CD8-positive, alpha-beta memory T cell (primary cell): Measurements from ENCODE around the gene ADAT1. TPM values are rescaled to one million over a fixed set of nuclear protein-coding genes. Genes with fewer than 3 reads are reported as not detected.
A peak's percentile ranks its signal among the peaks of the same experiment; 100 is the strongest.

Source experiments
- CTCF ChIA-PET: fragments of 350-600 bp; sonication (Branson Sonifier 250); formaldehyde crosslinking; loops from one replicate; lab custom pipeline; 2021; ENCODE audit warnings: antibody characterized with exemption; lab: Charles Lee
- POLR2A ChIA-PET: fragments of 350-600 bp; sonication (Branson Sonifier 250); formaldehyde crosslinking; loops from one replicate; lab custom pipeline; 2021; ENCODE audit warnings: antibody characterized with exemption; lab: Charles Lee
- DNase-seq, 5 donors: peaks; one replicate each; pipeline versions ENCODE4 v3.0.0 to v3.0.0-alpha.2; 2020 to 2022; ENCODE audit warnings: mixed read lengths in 1 of 5
- H3K27ac ChIP-seq: one replicate; pipeline ENCODE4 v1.7.0; 2013; ENCODE audit warnings: low read depth, mild to moderate bottlenecking, low read length, moderate library complexity
- H3K27me3 ChIP-seq: 2 replicates; pipeline ENCODE4 v1.7.0; 2013; ENCODE audit warnings: low read length, mild to moderate bottlenecking; ENCODE audit not compliant: insufficient read depth, poor library complexity, severe bottlenecking
- H3K36me3 ChIP-seq: 2 replicates; pipeline ENCODE4 v1.7.0; 2013; ENCODE audit warnings: mild to moderate bottlenecking, low read length, moderate library complexity; ENCODE audit not compliant: insufficient read depth
- H3K4me1 ChIP-seq: 2 replicates; pipeline ENCODE4 v1.7.0; 2013; ENCODE audit warnings: mild to moderate bottlenecking, low read length, moderate library complexity; ENCODE audit not compliant: insufficient read depth
- H3K4me3 ChIP-seq: 2 replicates; pipeline ENCODE4 v1.7.0; 2013; ENCODE audit warnings: mild to moderate bottlenecking, low read length
- H3K9me3 ChIP-seq: 2 replicates; pipeline ENCODE4 v1.7.0; 2013; ENCODE audit warnings: mild to moderate bottlenecking, low read length
- H3K27ac Mint-ChIP-seq, 8 donors: one replicate each; pipeline ENCODE4 v1.8.0; 2020 to 2021; ENCODE audit warnings: mixed read lengths in 8 of 8, mild to moderate bottlenecking in 6 of 8, inconsistent platforms in 3 of 8, moderate library complexity in 3 of 8
- H3K27me3 Mint-ChIP-seq, 2 donors: one replicate each; pipeline ENCODE4 v1.8.0; 2020 to 2021; ENCODE audit warnings: mixed read lengths in 2 of 2, mild to moderate bottlenecking in 1 of 2, moderate library complexity in 1 of 2
- H3K36me3 Mint-ChIP-seq, 3 donors: one replicate each; pipeline ENCODE4 v1.8.0; 2020 to 2021; ENCODE audit warnings: mixed read lengths in 3 of 3, inconsistent platforms in 1 of 3, mild to moderate bottlenecking in 1 of 3
- H3K4me1 Mint-ChIP-seq, 3 donors: one replicate each; pipeline ENCODE4 v1.8.0; 2020 to 2021; ENCODE audit warnings: mixed read lengths in 3 of 3, inconsistent platforms in 1 of 3, mild to moderate bottlenecking in 1 of 3
- H3K4me3 Mint-ChIP-seq, 7 donors: one replicate each; pipeline ENCODE4 v1.8.0; 2020 to 2021; ENCODE audit warnings: mixed read lengths in 7 of 7, mild to moderate bottlenecking in 6 of 7, moderate library complexity in 4 of 7, inconsistent platforms in 2 of 7
- H3K9me3 Mint-ChIP-seq, 5 donors: one replicate each; pipeline ENCODE4 v1.8.0; 2020 to 2022; ENCODE audit warnings: mixed read lengths in 5 of 5, mild to moderate bottlenecking in 3 of 5, moderate library complexity in 2 of 5, inconsistent platforms in 1 of 5
- polyA plus RNA-seq: library from polyadenylated mRNA; unstranded; fragments of 300-500 nt; fragmentation: Illumina TruSeq; gene quantifications from one replicate; pipeline ENCODE4 v1.2.3, GENCODE V29; 2021
- total RNA-seq, 2 experiments: library from RNA; stranded (reverse); gene quantifications; one replicate each; pipeline ENCODE4 v1.2.3, GENCODE V29; 2021

ADAT1 gene
- total and polyA plus RNA-seq, 3 experiments from 2014 or later: 57.9 to 70.5 (median 59.8) TPM

DNA sequence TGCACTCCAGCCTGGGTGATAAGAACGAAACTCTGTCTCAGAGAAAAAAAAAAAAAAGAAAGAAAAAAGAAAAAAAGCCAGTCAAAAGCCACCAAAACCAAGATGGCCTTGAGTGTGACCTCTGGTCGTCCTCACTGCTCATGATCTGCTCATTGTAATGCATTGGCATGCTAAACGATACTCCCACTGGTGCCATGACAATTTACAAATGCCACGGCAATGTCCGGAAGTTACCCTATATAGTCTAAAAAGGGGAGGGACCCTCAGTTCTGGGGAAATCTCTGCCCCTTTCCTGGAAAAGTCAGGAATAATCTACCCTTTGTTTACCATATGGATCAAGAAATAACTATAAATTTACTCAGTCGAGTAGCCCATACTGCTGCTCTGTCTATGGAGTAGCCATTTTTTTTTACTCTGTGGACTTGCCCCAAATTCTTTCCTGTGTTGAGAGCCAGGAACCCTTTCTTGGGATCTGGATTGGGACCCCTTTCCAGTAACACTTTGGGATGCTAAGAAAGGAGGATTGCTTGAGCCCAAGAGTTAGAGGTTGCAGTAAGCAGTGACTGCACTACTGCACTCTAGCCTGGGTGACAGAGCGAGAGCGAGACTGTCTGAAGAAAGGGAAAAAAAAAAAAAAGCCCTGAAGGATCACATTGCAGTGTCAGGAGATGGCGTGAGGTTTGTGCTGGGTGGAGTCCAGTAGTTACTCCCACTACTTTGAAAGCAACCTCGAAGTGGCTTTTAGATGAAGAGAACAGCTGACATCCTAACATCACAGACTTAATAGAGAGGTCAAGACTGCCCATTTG, 63.3 kb downstream of the ADAT1 start:
- Histone ChIP-seq H3K27ac (peak overlapping the region; percentile 45), H3K4me1 (peaks cover 13% of the 10 kb centered on the region), H3K4me3 (no peak overlapping the region), H3K36me3 (no peaks in the 10 kb centered on the region), H3K27me3 (no peaks in the 10 kb centered on the region), H3K9me3 (no peaks in the 10 kb centered on the region)
- Mint-ChIP-seq H3K27me3 (peaks cover 5 to 14% of the 10 kb centered on the region in 2 donors), H3K4me1 (peaks cover 7 to 16% (median 10%) of the 10 kb centered on the region in 3 donors), H3K36me3 (peaks cover 0 to 1% (median 0%) of the 10 kb centered on the region in 3 donors), H3K27ac (no peak overlapping the region), H3K9me3 (no peaks in the 10 kb centered on the region), H3K4me3 (peak overlapping the region in 1 of 7 donors; percentile 28)
- CTCF ChIA-PET: no interaction called here
- no peak for DNase-seq
- POLR2A ChIA-PET: no interaction called here

DNA sequence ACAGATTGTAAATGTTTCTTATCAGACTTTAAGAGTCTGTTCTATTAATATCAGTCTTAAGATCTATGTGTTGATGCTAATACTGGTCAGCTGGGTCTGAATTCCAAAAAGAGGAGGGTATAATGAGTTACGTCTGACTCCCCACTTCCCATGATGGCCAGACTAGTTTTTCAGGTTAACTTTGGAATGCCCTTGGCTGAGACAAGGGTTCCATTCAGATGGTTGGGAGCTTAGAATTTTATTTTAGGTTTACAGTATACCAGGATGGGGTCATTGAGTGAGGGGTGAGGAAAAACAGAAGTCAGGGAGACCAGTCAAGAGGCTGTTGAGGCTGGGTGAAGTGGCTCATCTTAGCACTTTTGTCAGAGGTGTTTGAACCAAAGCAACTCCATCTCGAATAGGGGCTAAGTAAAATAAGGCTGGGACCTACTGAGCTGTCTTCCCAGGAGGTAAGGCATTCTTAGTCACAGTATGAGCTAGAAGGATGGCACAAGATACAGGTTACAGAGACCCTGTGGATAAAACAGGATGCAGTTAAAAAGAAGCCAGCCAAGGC, 64.2 kb downstream of the ADAT1 start:
- no peak overlapping the region for H3K27ac ChIP-seq
- H3K27me3 ChIP-seq: no peaks in the 10 kb centered on the region
- H3K9me3 ChIP-seq: no peaks in the 10 kb centered on the region
- Mint-ChIP-seq H3K36me3 (peaks cover 0 to 1% (median 0%) of the 10 kb centered on the region in 3 donors), H3K4me1 (peaks cover 7 to 17% (median 10%) of the 10 kb centered on the region in 3 donors), H3K27ac (peak overlapping the region in 1 of 8 donors; percentile 80), H3K27me3 (peaks cover 4 to 14% of the 10 kb centered on the region in 2 donors), H3K9me3 (no peaks in the 10 kb centered on the region), H3K4me3 (no peak overlapping the region)
- DNase-seq: no peak
- H3K36me3 ChIP-seq: no peaks in the 10 kb centered on the region
- CTCF ChIA-PET: no interaction called here
- peaks cover 13% of the 10 kb centered on the region for H3K4me1 ChIP-seq
- no peak overlapping the region for H3K4me3 ChIP-seq
- POLR2A ChIA-PET: no interaction called here

- H3K4me3 Mint-ChIP-seq: peak overlapping the region; percentile 77 to 95 (median 87)
- H3K9me3 ChIP-seq: no peaks in the 10 kb centered on the region
- peak overlapping the region; percentile 89 for H3K4me3 ChIP-seq
- H3K27me3 Mint-ChIP-seq: no peaks in the 10 kb centered on the region
- peak overlapping the region; percentile 89 to 98 (median 94) for H3K27ac Mint-ChIP-seq
- no peaks in the 10 kb centered on the region for H3K36me3 ChIP-seq
- peaks cover 7 to 17% (median 10%) of the 10 kb centered on the region in 3 donors for H3K4me1 Mint-ChIP-seq
- POLR2A ChIA-PET: interaction anchor here (1.0 to 3.5 kb wide), 6 partner anchors 9 to 124 kb away, joined by 4 to 18 read pairs (median 8); partner anchors contain the start of genes ADAT1, CFDP1, GABARAPL2 and KARS1
- no peaks in the 10 kb centered on the region for H3K27me3 ChIP-seq
- CTCF ChIA-PET: interaction anchor here (1.0 to 3.9 kb wide), 10 partner anchors 9 to 207 kb away, joined by 3 to 25 read pairs (median 6); partner anchors contain the start of genes ADAT1, CFDP1, GABARAPL2 and KARS1
- peaks cover 0 to 1% (median 0%) of the 10 kb centered on the region in 3 donors for H3K36me3 Mint-ChIP-seq
- H3K9me3 Mint-ChIP-seq: no peaks in the 10 kb centered on the region
- H3K4me1 ChIP-seq: peaks cover 13% of the 10 kb centered on the region
- peak overlapping the region; percentile 58 for H3K27ac ChIP-seq
- no peak for DNase-seq
Observed at GRCh38 chr16:75556431-75556950, 66.6 kb downstream of the ADAT1 start.

- ChIA-PET CTCF (interaction anchor here (1.0 to 3.9 kb wide), 11 partner anchors 10 to 208 kb away, joined by 3 to 25 read pairs (median 5); partner anchors contain the start of genes ADAT1, CFDP1, GABARAPL2 and KARS1), POLR2A (interaction anchor here (0.6 to 3.5 kb wide), 7 partner anchors 10 to 123 kb away, joined by 3 to 18 read pairs (median 6); partner anchors contain the start of genes ADAT1, CFDP1, GABARAPL2 and KARS1)
- DNase-seq: peak; percentile 94 to 98 (median 96)
- no peaks in the 10 kb centered on the region for H3K9me3 Mint-ChIP-seq
- H3K4me3 Mint-ChIP-seq: peak within 1 kb of the TSS; percentile 77 to 95 (median 87)
- peak within 1 kb of the TSS; percentile 89 to 98 (median 94) for H3K27ac Mint-ChIP-seq
- no peaks in the 10 kb centered on the region for H3K27me3 Mint-ChIP-seq
- H3K27ac ChIP-seq: peak within 1 kb of the TSS; percentile 58
- peaks cover 7 to 17% (median 10%) of the 10 kb centered on the region in 3 donors for H3K4me1 Mint-ChIP-seq
- no peaks in the 10 kb centered on the region for H3K36me3 ChIP-seq
- H3K4me3 ChIP-seq: peak within 1 kb of the TSS; percentile 89
- H3K9me3 ChIP-seq: no peaks in the 10 kb centered on the region
- H3K27me3 ChIP-seq: no peaks in the 10 kb centered on the region
- H3K36me3 Mint-ChIP-seq: peaks cover 0 to 1% (median 0%) of the 10 kb centered on the region in 3 donors
- H3K4me1 ChIP-seq: peaks cover 13% of the 10 kb centered on the region
Observed at GRCh38 chr16:75555707-75556430, 67.2 kb downstream of the ADAT1 start, which contains the start of gene TMEM231. Gene TMEM231, minus strand, starts transcription at chr16:75556252. Its CDS starts 43 bp downstream, at chr16:75556209.

- Histone ChIP-seq H3K36me3 (no peaks in the 10 kb centered on the region), H3K4me3 (peak overlapping the region; percentile 89), H3K27ac (peak overlapping the region; percentile 58), H3K27me3 (no peaks in the 10 kb centered on the region), H3K4me1 (peaks cover 13% of the 10 kb centered on the region), H3K9me3 (no peaks in the 10 kb centered on the region)
- no peaks in the 10 kb centered on the region for H3K27me3 Mint-ChIP-seq
- H3K36me3 Mint-ChIP-seq: peaks cover 0 to 1% (median 0%) of the 10 kb centered on the region in 3 donors
- ChIA-PET POLR2A (interaction anchor here (0.6 to 3.5 kb wide), 7 partner anchors 11 to 122 kb away, joined by 3 to 18 read pairs (median 6); partner anchors contain the start of genes ADAT1, CFDP1, GABARAPL2 and KARS1), CTCF (interaction anchor here (1.0 to 3.9 kb wide), 10 partner anchors 11 to 209 kb away, joined by 3 to 25 read pairs (median 5); partner anchors contain the start of genes ADAT1, CFDP1, GABARAPL2 and KARS1)
- H3K4me3 Mint-ChIP-seq: peak overlapping the region; percentile 77 to 95 (median 87)
- H3K27ac Mint-ChIP-seq: peak overlapping the region; percentile 84 to 98 (median 90)
- H3K9me3 Mint-ChIP-seq: no peaks in the 10 kb centered on the region
- peak in 1 of 5 donors; percentile 4 for DNase-seq
- peaks cover 7 to 17% (median 10%) of the 10 kb centered on the region in 3 donors for H3K4me1 Mint-ChIP-seq
Observed at GRCh38 chr16:75555213-75555706, 67.8 kb downstream of the ADAT1 start.

- Histone ChIP-seq H3K4me3 (no peak overlapping the region), H3K4me1 (peaks cover 13% of the 10 kb centered on the region), H3K27me3 (no peaks in the 10 kb centered on the region), H3K36me3 (no peaks in the 10 kb centered on the region), H3K9me3 (no peaks in the 10 kb centered on the region), H3K27ac (no peak overlapping the region)
- Mint-ChIP-seq H3K27ac (no peak overlapping the region), H3K36me3 (peaks cover 0 to 1% (median 0%) of the 10 kb centered on the region in 3 donors), H3K4me1 (peaks cover 7 to 17% (median 10%) of the 10 kb centered on the region in 3 donors), H3K9me3 (no peaks in the 10 kb centered on the region), H3K4me3 (peak overlapping the region in 1 of 7 donors; percentile 27), H3K27me3 (peaks cover 0 to 5% of the 10 kb centered on the region in 2 donors)
- POLR2A ChIA-PET: interaction anchor here (0.6 to 0.7 kb wide), 2 partner anchors 14 to 87 kb away, joined by 3 to 8 read pairs; no protein-coding TSS in a partner anchor
- DNase-seq: no peak
- CTCF ChIA-PET: interaction anchor here (1.1 to 1.4 kb wide), 3 partner anchors 16 to 68 kb away, joined by 3 to 4 read pairs (median 3); no protein-coding TSS in a partner anchor
Observed at GRCh38 chr16:75552951-75553350, 70.1 kb downstream of the ADAT1 start.
